ENCODE data around the gene FHL2.

GRCh38 chr2:105378276-105378840, 20.5 kb downstream of the FHL2 start:
- TF ChIP-seq CTCF (IDR thresholded peaks at IDR 0.05) = no peak
- TF ChIP-seq EP300 (IDR thresholded peaks at IDR 0.05; ENCODE audit: low read depth) = no peak
